GM12891 (cell line): ENCODE results near the gene DHRS3.

Experiments
- POLR2A ChIP-seq: IDR thresholded peaks from 2 replicates; pipeline ENCODE4 v1.6.1; 2011; ENCODE audit warnings: low read depth, low read length, control low read depth
- TAF1 ChIP-seq: IDR thresholded peaks from 2 replicates; pipeline ENCODE4 v1.6.1; 2011; ENCODE audit warnings: low read depth, low read length, control low read depth

DNA sequence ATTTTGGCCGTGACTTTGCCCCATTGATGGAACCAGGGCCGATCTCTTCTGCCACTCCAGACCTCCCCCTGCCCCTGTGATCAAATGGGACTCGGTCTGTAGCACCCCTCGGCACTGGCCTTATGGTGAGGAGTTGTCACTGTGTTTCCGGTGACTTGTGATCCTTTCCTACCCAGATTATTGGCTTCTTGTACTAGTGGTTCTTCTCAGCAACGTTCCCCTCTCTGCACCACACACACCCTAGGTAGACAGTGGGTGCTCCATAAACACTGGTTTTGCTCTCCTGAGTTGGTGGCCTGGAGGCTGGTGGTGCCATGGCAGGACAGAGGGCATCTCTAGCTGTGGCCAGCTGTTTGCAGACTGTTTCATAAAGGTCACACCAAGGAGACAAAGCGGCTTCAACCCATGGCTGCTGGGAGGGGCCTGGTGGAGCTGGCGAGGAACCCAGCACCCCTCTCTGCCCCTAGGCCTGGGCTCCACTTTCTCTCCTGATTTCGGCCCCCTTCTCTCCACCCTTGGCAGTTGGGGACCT lies 50.7 kb downstream of the DHRS3 start:
- no peak for TF ChIP-seq POLR2A
- TF ChIP-seq TAF1 = no peak
